Inflammatory macrophage treated with lipopolysaccharide for 1 hour (primary cell): ENCODE results near the gene RYR3.
A peak's percentile ranks its signal among the peaks of the same experiment; 100 is the strongest.

ENCODE experiments used
- DNase-seq, 2 donors: peaks; one replicate each; pipeline ENCODE4 v3.0.0-alpha.2; 2020 to 2022

Gene RYR3

GRCh38 chr15:33310481-33311311, at the start of gene RYR3:
Gene RYR3, plus strand, starts transcription at chr15:33310967. Its CDS starts 79 bp downstream, at chr15:33311046.
- DNase-seq: no peak

- no peak for DNase-seq
Observed at GRCh38 chr15:33262306-33262705, 48.5 kb upstream of the RYR3 start.

GRCh38 chr15:33277689-33278088, 33.1 kb upstream of the RYR3 start:
- no peak for DNase-seq

DNA sequence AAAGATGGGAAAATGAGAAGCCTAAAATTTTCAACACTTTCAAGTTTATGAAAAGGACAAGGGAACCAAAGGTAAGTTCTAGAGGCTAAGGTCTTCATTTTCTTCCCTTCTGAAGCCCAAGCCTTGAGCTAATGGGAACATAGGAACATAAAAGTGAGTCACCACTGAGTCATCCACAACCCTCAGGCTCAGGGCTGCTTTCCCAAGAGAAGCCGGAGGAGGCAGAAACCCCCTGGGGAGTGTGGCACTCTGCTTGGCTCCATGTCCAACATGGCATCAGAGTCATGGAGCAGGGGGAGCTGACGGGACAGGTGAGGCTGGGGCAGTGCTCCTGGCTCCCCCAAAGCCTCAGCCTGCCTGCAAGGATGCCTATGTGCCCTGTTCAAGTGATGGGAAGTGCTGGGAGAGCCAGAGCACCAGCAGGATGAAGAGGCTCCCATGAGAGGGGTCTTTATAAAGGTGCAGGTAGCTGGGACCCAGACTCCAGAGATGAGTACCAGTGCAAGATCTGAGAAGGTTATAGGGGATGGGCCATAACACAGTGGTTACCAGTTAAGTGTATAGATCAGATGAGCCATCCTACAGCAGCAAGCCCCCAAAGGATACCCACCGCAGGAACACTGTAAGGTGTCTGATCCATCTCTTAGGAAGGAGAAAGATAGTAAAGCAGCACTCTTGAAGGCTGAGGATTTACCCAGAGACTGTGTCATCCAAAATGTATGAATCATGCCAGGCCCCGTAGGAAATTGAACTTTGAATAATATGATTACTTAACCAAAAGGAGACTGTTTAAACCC, 31.8 kb upstream of the RYR3 start:
- DNase-seq: peak; percentile 54 to 77

DNA sequence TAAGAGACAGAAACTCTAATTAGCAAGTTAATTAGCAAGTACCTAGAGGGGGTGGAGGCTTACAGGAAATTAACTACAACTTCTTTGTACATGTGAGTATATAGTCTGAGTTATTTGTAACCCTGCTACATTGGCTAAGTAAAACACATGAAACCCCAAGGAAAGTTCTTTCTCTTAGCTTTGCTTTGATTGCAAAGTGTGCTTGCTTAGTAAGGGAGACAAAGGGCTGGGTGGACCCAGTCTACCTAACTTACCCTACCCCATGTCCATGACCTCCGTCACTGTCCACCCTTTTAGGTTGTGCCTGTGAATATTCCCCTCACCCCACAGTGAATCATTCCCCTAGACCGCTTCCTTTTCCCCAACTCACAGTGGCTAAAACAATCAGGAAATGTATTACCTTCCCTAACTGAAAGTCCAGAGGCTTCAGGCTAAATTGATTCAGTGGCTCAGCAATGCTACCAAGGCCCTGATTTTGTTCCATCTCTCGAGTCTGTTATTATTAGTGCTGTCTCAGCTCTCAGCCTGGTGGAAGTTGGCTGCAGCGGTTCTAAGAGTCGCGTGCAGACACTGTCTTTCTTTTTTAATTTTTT, 31.1 kb upstream of the RYR3 start:
- peak in 1 of 2 donors; percentile 3 for DNase-seq

GRCh38 chr15:33282226-33283020, 28.3 kb upstream of the RYR3 start:
- DNase-seq: no peak

- no peak for DNase-seq
Observed at GRCh38 chr15:33283576-33283975, 27.2 kb upstream of the RYR3 start.

DNA sequence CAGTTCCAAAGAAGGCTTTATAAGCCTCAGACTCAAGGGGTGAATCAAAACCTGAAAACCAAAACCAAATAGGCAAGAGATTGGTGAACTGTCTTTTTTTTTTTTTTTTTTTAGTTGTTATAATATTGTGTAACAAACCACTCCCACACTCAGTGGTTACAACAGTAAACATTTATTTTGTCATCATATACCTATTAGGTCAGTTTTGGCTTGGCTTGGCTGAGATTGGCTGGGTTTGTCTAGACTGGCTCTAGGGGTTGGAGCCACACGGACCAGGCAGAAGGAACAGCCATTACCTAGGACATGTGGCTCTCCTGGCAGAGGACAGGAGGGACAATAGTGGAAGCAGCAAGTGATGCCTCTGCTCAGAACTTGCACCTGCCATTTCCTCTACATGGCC, 26.4 kb upstream of the RYR3 start:
- DNase-seq: peak; percentile 13 to 31

- peak; percentile 18 to 70 for DNase-seq
Observed at GRCh38 chr15:33292717-33293307, 18.0 kb upstream of the RYR3 start.

DNA sequence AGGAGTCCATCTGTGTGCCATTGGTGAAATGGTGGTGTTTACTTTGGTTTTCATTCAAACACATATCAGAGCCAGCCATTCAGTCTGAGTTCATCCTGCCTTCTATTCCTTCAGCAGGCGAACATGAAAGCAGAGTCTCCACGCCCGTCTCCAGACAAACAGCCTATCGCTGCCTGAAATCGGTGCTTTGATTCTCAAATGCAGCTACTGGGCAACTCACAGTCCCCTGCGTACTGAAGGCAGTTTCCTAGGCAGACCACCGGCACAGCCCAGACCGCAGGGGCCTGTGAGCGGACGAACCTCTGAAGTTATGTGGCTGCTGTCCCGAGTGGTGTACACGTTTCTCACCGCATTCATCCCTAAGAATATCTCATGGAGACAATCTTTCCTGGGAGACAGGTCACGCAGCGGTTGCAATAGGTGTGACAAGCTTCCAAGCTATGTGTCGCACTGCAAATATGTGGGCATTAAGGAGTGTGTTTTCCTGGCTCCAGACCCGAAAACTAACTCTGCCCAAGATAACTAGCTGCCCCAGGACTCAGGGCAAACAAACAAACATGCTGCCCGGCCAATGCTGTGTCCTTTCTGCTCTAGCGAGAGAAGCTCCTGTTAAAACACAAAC, 16.9 kb upstream of the RYR3 start:
- DNase-seq: no peak

- DNase-seq: no peak
Observed at GRCh38 chr15:33296050-33296449, 14.7 kb upstream of the RYR3 start.

GRCh38 chr15:33296856-33297255, 13.9 kb upstream of the RYR3 start:
- no peak for DNase-seq

DNA sequence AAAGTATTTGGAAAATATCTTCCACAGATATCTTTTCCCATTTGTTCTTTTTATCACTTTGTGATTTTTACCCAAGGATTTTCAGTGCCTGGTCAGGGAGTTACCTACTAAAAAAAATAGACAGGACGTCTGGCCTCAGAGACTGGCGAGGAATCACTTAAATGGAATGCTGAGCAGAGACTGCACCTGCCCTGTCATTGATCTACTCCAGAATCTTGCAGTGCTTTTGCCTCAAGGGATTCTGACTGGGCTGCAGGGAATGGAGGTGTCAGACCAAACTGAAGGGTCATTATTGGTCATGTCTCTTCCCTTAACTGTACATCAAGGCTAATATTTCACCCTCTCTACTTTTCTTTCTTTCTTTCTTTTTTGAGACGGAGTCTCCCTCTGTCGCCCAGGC, 12.1 kb upstream of the RYR3 start:
- DNase-seq: no peak

GRCh38 chr15:33304924-33305323, 5.8 kb upstream of the RYR3 start:
- no peak for DNase-seq

DNA sequence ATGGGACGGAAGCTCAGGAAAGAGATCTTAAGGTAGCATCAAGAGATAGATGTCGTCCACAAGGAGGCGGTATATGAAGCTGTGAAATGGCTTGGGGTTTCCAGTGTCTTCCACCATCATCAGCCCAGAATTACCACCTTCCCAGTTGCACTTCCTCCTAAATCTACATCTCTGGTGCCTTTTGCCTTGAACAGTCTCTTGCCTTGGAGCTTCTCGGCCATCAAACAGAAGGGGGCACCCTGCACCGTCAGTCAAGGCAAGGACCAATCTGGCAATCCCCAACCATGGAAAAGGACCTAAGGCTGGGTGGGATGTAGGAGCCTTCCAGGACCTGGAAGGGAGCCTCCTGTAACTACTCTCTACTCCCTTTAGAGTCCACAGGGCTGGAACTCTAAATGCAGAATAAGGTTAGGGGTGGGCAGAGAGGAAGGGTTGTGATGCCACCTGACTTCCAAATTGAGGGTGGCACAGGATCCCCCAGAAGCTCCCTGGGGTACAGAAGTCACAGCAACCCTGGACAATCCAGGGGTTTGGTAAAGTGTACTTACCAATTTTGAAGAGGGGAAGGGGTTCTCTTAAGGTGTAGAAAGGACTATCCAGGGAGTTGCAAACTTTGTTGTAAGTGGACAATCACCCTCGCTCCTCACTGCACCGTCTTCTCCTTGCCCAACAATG, 1.0 kb upstream of the RYR3 start:
- peak; percentile 7 to 22 for DNase-seq

- no peak for DNase-seq
Observed at GRCh38 chr15:33311312-33311971, 675 bp downstream of the RYR3 start.

- no peak for DNase-seq
Observed at GRCh38 chr15:33313491-33313890, 2.7 kb downstream of the RYR3 start.

- DNase-seq: no peak
Observed at GRCh38 chr15:33314069-33314468, 3.3 kb downstream of the RYR3 start.

DNA sequence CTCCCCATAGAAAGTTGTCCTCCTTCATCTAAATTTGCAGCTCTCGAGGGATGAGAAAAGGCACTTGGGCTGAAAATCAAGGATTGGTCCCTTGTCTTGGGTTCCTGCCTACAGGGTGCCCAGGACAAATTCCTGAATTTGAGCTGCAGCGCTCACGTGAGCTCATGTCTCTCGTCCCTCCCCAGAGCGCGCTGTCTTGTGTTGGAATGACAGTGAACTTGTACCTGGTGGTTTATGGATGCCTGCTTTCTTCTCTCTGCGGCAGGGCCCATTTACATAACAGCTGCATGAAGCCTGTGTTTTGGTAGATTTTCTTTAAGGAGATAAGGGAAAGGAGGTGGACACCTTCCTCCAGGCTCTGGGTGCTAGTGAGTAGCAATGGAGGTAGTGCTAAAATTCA, 4.3 kb downstream of the RYR3 start:
- DNase-seq: no peak

DNA sequence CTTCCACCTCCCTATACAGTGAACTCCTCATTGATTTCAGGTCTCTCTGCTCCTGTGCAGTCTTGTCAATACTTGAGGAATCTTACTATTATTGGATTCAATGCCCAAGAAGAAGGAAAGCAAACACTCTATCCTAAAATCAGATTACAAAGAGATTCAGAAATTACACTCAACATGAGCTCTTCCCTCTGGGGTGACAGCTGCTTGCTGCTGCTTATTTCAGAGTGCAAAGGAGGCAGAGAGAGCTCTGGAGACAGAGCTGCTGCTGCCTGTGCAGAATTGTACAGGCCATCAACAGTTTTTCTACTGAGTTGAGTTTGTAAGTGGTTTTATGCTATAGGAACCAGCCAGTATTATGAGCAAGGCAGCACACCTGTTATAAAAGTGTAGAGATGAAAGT, 7.1 kb downstream of the RYR3 start:
- no peak for DNase-seq

GRCh38 chr15:33320017-33320416, 9.2 kb downstream of the RYR3 start:
- DNase-seq: no peak
